Activated CD8-positive, alpha-beta memory T cell treated with anti-CD3 and anti-CD28 coated beads, Interleukin-2, amount 50 U/mL, for 24 hours (primary cell): ENCODE measurements around the gene PRXL2C.
A peak's percentile ranks its signal among the peaks of the same experiment; 100 is the strongest.
"Not testable (repeated sequence)": the region's sequence is repeated elsewhere in the genome, so short reads cannot be mapped to it uniquely, and the experiment has no call there.

Source experiments
- DNase-seq: peaks from one replicate; pipeline ENCODE4 v3.0.0-alpha.2; 2020; ENCODE audit errors: extremely low read depth

The PRXL2C gene

DNA sequence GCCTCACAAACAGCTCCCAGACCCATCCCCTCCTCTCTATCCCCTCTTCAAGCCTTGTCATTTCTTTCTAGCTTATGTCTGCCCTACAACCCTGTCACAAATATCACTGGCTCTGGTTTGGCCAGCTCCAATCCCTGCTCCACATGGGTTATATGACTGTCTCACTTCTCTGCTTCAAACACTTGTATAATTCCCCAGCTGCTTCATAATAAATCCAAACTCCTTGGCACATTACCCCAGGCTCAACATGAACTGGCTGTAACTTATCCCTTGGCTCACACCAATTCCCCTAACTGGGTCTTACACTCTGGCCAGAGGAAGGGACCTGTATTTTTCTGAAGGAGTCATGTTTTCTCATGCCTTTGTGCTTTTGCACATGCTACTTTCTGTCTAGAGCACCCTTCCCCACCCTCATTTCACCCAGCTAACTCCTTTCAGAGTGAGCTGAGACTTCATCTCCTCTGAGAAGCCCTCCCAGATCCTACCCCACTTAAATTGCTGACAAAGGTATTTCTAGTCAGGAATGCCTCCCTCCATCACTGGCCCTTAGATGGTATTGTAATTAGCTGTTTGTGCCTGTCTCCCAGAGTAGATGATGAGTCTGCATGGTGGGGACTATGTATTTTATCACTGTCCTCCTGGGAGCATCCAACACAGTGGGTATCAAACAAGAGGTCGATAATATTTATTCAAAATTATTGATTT is 5.3 kb downstream of the PRXL2C start:
- no peak for DNase-seq

DNA sequence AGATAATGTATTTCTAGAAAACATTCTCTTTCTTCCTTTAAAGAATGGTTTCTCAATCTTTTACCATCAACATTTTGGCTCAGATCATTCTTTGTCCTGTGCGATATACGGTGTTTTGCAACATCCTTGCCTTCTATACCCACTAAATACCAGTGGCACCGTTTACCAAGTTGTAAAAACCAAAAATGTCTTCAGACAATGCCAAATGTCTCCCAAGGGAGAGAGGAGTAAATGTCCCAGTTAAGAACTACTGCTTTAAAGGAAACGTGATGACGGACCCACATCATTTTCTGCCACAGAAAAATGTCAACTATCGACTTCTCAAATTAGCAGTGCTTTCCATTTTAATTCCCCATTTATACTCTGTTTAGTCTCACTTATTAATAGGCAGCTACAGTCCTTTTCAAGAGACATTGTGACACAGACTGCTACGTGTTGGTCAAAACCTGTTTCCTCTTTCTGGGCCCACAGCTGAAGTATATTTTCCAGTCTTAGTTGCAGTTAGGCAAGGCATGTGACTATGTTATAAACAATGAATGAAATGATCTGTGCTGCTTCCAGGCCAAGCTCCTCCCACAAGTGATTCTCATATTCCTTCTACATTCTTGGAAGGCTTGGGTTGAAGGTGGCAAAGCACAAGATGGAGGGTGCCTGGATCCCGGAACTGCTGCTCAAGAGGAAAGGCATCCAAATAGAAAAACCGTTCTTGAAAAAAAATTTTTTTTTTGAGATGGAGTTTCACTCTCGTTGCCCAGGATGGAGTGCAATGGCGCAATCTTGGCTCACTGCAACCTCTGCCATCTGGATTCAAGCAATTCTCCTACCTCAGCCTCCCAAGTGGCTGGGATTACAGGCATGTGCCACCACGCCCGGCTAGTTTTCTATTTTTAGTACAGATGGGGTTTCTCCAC is 8.8 kb downstream of the PRXL2C start:
- no peak for DNase-seq

DNA sequence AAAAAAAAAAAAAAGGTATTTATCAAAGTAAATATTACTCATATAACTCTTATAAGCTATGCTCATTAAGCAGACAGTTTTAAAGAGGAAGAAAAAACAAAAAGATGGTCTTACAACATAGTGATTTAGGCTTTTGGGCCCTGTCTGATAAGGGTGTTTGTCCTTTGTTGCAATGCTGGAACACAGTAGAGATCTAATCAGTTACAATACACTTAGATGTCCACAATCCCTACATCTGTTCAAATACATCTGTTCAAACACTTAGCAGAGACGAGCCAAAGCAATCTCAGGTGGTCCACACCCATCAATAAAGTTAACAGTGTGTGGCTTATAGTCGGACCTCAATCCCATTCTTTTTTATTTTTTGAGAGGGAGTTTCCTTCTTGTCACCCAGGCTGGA is 11.0 kb downstream of the PRXL2C start:
- DNase-seq: no peak

DNA sequence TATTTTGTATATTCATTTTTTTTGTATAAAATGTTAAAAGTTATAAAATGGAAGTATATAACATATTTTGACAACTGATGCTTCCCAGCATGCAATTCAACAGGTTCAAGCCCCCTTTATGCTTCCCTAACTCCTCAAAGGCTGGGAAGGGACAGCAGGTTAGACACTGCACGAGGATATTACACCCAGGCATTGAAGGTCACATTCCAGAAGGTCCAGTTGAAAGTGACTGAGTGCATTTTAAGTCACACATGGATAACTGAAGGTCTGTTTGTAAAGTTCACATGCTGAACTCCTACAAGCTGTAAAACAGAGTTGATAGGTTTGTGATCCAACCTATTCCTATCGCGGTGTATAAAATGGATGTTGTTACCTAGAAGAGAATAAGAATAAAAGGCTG is 13.6 kb downstream of the PRXL2C start:
- DNase-seq: no peak

DNA sequence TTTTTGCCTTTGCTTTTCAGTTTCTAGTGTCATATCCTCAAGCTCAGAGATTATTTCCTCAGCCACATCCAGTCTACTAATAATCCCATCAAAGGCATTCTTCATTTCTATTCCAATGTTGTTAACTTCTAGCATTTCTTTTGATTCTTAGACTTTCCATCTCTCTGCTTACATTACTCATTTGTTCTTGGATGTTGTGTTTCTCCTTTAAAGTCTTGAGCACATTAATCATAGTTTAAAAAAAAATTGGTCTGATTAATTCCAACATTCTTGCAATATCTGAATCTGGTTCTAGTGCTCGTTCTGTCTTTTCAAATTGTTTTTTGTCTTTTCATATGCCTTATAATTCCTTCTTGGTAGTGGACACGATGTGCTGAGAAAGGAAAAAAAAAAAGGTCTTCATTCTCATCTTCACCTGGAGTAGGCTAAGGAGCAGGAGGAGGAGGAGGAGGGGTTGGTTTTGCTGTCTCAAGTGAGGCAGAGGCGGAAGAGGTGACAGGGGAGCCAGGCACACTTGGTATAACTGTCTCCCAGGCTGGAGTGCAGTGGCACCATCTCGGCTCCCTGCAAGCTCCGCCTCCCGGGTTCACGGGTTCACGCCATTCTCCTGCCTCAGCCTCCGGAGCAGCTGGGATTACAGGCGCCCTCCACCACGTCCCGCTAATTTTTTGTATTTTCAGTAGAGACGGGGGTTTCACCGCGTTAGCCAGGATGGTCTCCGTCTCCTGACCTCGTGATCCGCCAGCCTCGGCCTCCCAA is 16.3 kb downstream of the PRXL2C start:
- no peak for DNase-seq

DNA sequence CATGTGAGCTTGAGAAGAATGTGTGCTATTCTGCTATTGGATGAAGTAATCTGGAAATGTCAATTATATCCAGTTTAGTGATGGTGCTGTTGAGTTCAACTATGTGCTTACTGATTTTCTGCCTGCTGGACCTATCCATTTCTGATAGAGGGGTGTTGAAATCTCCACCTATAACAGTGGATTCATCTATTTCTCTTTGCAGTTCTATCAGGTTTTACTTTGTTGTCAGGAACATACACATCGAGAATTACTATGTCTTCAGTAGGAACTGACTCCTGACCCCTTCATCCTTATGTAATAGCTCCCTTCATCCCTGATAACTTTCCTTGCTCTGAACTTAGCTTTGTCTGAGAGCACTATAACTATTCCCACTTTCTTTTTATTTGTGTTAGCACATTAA is 18.7 kb downstream of the PRXL2C start:
- no peak for DNase-seq

DNA sequence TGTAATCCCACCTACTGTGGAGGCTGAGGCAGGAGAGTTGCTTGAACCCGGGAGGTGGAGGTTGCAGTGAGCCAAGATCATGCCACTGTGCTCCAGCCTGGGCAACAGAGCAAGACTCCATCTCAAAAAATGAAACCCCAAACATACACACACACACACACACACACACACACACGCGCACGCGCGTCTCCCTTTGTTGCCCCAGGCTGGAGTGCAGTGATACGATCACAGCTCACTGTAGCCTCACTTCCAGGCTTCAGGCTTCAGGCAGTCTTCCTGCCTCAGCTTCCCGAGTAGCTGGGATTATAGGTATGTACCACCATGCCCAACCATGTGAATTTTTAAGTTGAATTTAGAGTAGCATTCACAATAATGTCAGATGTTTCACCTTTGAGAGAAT is 21.5 kb downstream of the PRXL2C start:
- DNase-seq: not testable (repeated sequence)

DNA sequence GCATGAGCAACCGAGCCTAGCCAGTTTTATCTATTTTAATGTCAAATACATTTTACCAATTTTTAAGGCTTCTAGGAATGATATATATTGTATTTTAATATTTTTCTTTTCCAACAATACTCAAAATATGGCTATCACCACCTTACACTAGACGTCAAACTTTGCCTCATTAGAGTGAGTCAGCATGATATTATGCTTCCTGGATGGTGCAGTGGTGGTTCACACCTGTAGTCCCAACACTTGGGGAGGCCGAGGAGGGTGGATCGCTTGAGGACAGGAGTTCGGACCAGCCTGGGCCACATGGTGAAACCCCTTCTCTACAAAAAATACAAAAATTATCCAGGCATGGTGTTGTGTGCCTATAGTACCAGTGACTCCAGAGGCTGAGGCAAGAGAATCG is 28.2 kb downstream of the PRXL2C start:
- DNase-seq: no peak

DNA sequence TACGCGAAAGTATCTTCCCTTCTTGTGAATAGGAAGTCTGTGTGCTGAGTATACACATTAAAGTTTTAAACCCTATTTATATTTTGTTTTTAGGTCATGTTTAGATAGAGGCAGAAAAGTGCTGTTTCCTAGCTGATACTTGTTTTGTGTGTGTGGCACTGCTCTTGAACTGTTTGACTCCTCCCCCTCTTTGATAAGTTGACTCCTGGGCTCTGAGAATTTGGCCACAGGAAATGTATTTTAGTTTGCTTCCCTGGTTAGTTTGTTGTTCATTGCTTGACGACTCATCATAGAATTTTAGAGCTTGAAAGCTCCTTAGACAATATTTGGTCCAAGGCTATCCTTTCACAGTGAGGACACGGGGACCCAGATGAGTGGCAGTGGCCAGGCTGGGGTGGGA is 33.5 kb downstream of the PRXL2C start:
- no peak for DNase-seq

DNA sequence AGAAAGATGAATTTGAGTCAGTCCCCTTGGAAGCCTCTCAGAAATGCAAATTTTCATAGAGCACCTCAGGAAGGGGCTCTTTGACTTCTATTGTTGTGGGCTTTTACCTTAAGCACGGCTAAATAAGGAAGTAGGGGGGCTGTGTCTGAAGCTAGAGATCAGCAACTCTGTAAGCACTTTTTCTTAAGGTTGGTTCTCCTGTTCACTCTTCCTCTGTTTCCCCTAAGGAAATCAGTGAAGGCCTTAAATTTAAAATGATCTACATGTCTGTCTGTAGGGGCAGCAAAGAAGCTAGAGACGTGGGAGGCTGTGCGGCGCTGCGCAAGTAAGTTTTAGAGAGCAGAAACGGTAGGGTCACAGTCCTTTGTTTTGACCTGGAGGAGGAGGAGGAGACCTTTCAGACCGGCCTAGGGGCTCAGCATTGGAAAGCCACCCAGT is 34.3 kb downstream of the PRXL2C start:
- no peak for DNase-seq

DNA sequence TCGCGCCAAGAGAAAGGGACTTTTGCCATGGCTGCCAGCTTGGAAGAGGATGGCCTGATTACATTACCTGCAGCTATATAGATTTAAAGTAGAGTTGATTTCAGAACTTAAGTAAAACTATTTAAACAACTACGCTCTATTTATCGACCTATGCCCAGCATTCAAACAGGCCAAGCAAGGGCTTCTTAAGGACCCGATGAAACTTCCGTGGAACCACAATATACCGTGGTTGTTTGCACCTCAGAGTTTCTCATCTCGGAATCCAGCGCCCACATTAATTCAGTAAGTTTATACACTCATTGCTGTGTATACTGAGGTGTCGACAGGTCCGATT is 35.0 kb downstream of the PRXL2C start:
- DNase-seq: no peak

DNA sequence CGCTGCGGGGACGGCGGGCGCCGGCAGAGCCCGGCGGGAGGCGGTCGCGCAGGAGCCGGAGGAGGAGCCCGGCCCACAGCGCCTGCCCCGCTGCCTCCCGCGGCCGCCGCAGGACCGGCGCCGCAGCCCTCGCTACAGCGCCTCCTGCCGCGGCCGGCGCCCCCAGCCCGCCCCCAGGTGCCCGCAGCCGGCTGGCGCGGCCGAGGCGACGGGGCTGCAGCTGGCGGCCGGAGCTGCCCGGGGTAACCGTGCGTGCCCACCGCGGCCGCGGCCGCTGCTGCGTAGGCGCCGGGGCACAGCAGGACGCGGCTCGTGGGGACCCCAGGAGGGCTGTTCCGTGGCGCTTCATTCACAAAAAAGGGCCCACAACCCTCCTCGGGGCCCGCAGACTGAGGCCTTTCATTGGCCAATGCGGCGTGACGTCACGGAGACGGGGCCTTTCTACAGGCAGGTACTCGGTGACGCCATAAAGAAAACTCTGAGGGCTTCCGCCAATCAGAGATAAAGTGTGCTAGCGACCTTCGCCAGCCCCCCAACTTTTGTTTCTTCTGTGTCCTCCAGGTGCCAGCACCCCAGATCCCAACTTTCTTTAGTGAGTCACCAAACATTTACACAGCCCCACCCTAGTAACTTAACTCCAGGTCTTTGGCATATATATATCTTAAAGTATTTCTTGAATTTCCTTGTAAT is 35.5 kb downstream of the PRXL2C start, which contains the start of gene CDC14B:
CDC14B (minus strand) TSS at position 353 of the 690 bp plus-strand sequence. CDS start 465 bp downstream, outside the sequence.
- peak; percentile 45 for DNase-seq

DNA sequence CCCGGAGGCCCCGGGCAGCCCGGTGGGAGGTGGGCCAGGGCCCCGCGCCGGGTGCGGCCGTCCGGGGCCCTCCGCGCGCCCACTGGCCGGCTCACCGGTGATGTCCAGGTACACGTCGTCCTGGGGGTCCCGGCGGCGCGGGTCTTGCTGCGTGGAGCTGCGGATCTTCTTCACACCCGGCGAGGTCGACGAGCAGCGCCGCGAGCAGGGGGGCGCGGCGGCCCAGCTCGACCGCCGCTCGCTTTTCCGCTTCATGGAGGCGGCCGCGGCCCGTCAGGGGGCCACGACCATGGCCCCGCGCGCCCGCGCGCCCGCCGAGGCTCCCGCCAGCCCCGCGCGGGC is 36.0 kb downstream of the PRXL2C start:
- DNase-seq: no peak

DNA sequence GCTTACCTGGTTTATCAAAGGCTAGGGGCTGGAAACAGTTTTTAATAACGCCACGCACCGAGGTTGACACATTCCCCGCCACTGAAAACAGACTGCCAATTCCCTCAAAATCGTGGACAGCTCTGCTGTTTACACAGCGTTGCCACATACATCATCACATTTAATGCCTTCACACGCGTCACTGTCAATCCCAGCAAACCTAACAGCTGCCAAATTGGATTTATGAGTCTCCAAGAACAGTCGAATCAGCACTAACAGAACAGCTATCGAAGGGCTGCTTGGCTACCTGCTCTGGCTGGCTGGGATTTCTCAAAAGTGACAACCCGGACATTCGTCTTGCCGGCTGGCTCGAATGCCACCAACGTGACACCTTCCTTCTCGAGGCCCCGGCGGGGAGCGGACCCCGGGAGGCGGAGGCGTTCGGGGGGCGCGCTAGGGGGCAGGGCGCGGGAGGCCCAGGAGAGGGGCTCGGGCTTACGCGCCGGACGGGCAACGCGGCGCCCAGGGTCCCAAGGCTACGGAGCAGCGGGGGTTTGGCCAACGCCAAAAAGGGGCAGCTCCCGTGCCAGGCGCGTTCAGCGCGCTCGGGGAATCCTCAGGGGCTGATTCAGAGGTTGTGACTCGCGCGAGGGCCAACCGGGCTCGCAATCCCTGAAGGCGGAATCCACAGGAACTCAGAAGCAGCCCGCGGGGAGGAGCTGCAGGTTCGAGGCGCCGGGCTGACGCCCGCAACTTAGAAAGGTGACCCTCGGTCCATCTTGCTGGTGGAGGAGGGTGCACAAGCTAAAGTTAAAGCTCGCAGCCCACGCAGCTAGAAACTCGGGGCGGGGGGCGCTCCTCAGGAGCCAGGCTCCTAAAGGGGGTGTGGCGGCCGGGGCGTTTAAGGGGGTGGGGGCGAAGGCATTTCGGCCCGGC is 36.7 kb downstream of the PRXL2C start:
- DNase-seq: no peak

DNA sequence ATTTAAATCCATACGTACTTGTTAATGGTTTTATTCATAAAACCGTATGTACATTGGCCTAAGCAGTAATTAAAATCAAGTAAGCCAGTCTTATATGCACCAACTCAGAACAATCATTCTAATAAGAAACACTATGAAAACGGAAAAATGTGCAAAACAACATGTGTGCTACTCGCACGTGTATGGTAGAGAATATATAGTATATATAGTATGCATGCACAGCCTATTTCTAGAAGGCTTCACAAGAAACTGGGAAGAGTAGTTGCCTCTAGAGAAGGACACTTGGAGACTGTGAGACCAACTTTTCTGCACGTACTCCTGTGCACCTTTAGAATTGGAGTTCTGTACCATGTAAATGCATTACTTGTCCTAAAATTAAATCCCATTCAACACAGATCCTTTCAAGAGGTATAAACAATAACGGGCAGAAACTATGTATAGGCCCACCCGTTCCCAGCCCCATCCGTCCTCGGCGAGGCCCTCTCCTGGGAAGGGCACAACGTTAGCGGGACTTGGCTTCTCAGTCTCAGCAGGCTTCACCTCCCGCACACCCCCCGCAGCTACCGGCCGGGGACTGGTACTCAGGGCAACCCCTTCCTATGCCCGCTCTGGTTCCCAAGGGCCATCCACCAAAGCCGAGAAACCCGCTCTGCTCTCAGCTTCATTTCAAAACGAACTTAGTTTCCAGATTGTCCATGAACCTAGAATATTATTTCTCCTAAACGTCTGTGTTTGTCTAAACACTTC is 37.5 kb downstream of the PRXL2C start:
- no peak for DNase-seq

DNA sequence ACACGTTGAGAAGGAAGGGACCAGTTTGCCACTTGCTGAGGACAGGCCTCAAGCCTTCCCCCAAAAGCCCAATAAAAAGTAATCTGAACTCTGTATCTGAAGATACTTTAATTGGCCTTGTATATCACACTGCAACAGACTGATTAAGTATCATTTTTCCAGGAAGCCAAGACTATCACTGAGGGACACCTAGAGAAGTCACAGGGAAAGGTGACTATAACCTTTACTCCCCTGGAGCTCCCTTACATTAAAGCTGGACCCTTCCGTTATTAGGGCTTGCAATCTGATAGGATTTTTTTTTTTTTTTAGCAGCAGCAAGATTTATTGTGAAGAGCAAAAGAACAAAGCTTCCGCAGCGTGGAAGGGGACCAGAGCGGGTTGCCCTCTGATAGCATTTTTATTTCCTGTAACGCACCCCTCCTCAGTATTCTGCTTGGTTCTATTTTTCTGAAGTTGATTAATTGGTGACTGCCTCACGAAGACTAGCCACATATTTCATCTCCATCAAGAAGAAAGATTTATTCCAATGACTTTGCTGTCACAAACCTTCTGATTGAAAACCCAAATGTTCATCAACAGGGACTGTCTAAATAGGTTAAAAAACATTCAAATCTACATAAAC is 38.2 kb downstream of the PRXL2C start:
- no peak for DNase-seq

DNA sequence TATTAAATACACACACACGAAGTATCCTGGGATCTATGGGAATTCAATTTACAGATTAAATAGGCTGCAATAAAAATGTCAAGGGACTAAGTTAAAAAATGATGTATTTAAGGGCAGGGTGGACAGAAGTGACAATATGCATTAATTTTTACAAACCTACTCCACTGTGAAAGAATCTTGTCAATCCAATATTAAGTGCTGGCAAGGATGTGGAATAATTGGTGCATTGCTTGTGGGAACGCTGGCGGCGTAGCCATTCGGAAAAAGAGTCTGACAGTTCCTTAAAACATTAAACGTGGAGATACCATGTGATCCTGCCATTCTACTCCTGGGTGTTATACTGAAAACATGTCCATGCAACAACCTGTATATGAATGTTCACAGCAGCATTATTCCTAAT is 39.7 kb downstream of the PRXL2C start:
- DNase-seq: no peak

DNA sequence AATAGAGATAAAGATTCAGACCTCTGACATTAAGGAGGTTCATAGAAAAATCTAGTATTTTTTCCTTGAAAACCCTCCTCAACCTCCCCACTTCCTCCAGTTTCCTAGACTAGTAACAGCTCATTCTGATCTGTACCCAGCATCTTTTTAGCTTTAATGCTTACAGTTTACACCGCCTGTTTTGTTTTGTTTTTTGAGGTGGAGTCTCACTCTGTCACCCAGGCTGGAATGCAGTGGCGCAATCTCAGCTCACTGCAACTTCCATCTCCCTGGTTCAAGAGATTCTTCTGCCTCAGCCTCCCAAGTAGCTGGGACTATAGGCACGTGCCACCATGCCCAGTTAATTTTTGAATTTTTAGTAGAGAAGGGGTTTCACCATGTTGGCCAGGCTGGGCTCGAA is 40.5 kb downstream of the PRXL2C start:
- not testable (repeated sequence) for DNase-seq

DNA sequence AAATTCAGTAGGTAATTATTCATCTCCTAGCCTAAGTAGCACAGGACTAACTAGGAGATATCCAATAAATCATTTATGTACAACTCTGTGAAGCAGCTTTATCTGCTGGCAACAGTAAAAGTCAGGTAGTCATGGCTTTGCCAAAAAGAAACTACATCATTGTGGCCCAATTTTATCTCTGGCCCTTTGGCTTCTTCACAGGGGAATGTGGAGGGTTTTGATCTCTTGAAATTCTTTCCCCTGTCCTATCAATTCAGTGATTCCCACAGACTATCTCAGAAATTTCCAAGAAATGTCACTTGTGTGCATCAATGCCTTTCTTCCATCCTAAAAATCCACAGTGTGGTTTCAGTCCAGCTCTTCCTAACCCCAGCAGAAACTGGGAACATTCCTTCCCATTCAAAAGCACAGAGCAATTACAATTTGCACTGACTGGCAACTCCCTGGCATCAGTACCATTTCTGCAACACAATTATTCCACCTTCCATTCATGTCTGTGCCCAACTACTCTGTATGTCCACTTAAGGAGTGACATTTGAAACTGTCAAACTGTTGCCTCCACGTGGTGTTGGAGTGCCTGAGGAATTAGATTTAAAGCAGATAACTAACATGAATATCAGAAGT is 42.0 kb downstream of the PRXL2C start:
- no peak for DNase-seq
